Smooth muscle cell (in vitro differentiated cells): ENCODE data around the gene BCLAF3. TPM values are rescaled to one million over a fixed set of nuclear protein-coding genes. Genes with fewer than 3 reads are reported as not detected.

Source experiments
- DNase-seq: peaks from one replicate; lab custom pipeline; 2025; ENCODE audit not compliant: unreplicated experiment; lab: John Stamatoyannopoulos, UW
- H2AFZ ChIP-seq: fragments of 200-600 bp; sonication (generic); 2 replicates; pipeline ENCODE4 v1.6.0; 2016; ENCODE audit warnings: antibody characterized with exemption, low read depth, mild to moderate bottlenecking
- H3F3A ChIP-seq: fragments of 200-600 bp; sonication (generic); 2 replicates; pipeline ENCODE4 v1.6.0; 2017; ENCODE audit warnings: antibody characterized with exemption, low read depth
- H3K27ac ChIP-seq: fragments of 200-600 bp; sonication (generic); 2 replicates; pipeline ENCODE4 v1.5.1; 2016; ENCODE audit warnings: low read depth, mild to moderate bottlenecking
- H3K27me3 ChIP-seq: fragments of 200-600 bp; sonication (generic); 2 replicates; pipeline ENCODE4 v1.6.1; 2016; ENCODE audit warnings: low read depth, mild to moderate bottlenecking
- H3K36me3 ChIP-seq: fragments of 200-600 bp; sonication (generic); 2 replicates; pipeline ENCODE4 v1.5.1; 2016; ENCODE audit warnings: low read depth
- H3K4me1 ChIP-seq: fragments of 200-600 bp; sonication (generic); 2 replicates; pipeline ENCODE4 v1.5.1; 2016; ENCODE audit warnings: low read depth
- H3K4me2 ChIP-seq: fragments of 200-600 bp; sonication (generic); 2 replicates; pipeline ENCODE4 v1.6.0; 2016; ENCODE audit warnings: mild to moderate bottlenecking
- H3K4me3 ChIP-seq: fragments of 200-600 bp; sonication (generic); 2 replicates; pipeline ENCODE4 v1.5.1; 2016; ENCODE audit warnings: mild to moderate bottlenecking
- H3K79me2 ChIP-seq: fragments of 200-600 bp; sonication (generic); 2 replicates; pipeline ENCODE4 v1.6.0; 2016; ENCODE audit warnings: low read depth, mild to moderate bottlenecking
- H3K9ac ChIP-seq: fragments of 200-600 bp; sonication (generic); 2 replicates; pipeline ENCODE4 v1.6.0; 2016; ENCODE audit warnings: low read depth
- H3K9me3 ChIP-seq: fragments of 200-600 bp; sonication (generic); replicated peaks from 2 replicates; pipeline ENCODE4 v1.5.1; 2016; ENCODE audit warnings: low read depth
- H4K20me1 ChIP-seq: fragments of 200-600 bp; sonication (generic); 2 replicates; pipeline ENCODE4 v1.6.0; 2016; ENCODE audit warnings: low read depth
- CTCF ChIP-seq: fragments of 200-600 bp; sonication (generic); IDR thresholded peaks from 2 replicates; pipeline ENCODE4 v1.5.1; 2017; ENCODE audit warnings: borderline replicate concordance, mild to moderate bottlenecking, antibody characterized with exemption; ENCODE audit not compliant: insufficient read depth, poor library complexity, severe bottlenecking
- WGBS: methylation state at CpG from one replicate; pipeline ENCODE4 v1.1.7; 2016; ENCODE audit warnings: low lambda C conversion rate; 5-methylcytosine and 5-hydroxymethylcytosine counted together
- polyA plus RNA-seq: library from polyadenylated mRNA; unstranded; fragments of >200 nt; fragmentation: Nextera tagmentation; extraction: Ambion mirVana; gene quantifications from 2 replicates; pipeline ENCODE4 v1.2.1, GENCODE V29; 2016
- total RNA-seq: library from RNA; depleted of rRNA; stranded (reverse); fragments of >200 nt; gene quantifications from 2 replicates; pipeline ENCODE4 v1.2.3, GENCODE V29; 2014

Gene BCLAF3
- total and polyA plus RNA-seq, 2 experiments from 2014 or later: 1.7 to 5.0 TPM

GRCh38 chrX:19990151-19990555, 708 bp downstream of the BCLAF3 start:
- no peaks in the 10 kb centered on the region for H3K4me1 ChIP-seq
- peak overlapping the region; percentile 64 for H3K4me3 ChIP-seq
- no peak for DNase-seq
- H3K36me3 ChIP-seq: no peaks in the 10 kb centered on the region
- H3K79me2 ChIP-seq: peaks cover 3% of the 10 kb centered on the region
- H3K9me3 ChIP-seq: no peaks in the 10 kb centered on the region
- no peaks in the 10 kb centered on the region for H3K27me3 ChIP-seq
- no peak overlapping the region for H2AFZ ChIP-seq
- H3K9ac ChIP-seq: peak overlapping the region; percentile 6
- H4K20me1 ChIP-seq: no peaks in the 10 kb centered on the region
- H3K27ac ChIP-seq: no peak overlapping the region
- H3K4me2 ChIP-seq: peak overlapping the region; percentile 86
- no peaks in the 10 kb centered on the region for H3F3A ChIP-seq
- TF ChIP-seq CTCF: no peak
- 35% methylated on average over 24 of the region's 25 CpGs for WGBS

GRCh38 chrX:19987856-19988255, 3.0 kb downstream of the BCLAF3 start:
- WGBS: 72% methylated on average over 5 of the region's 5 CpGs
- no peaks in the 10 kb centered on the region for H3F3A ChIP-seq
- H3K9me3 ChIP-seq: no peaks in the 10 kb centered on the region
- H4K20me1 ChIP-seq: no peaks in the 10 kb centered on the region
- peaks cover 3% of the 10 kb centered on the region for H3K79me2 ChIP-seq
- no peak overlapping the region for H3K4me2 ChIP-seq
- no peak overlapping the region for H3K9ac ChIP-seq
- H3K4me1 ChIP-seq: no peaks in the 10 kb centered on the region
- no peaks in the 10 kb centered on the region for H3K36me3 ChIP-seq
- DNase-seq: no peak
- no peak for TF ChIP-seq CTCF
- no peaks in the 10 kb centered on the region for H3K27me3 ChIP-seq
- no peak overlapping the region for H3K27ac ChIP-seq
- H3K4me3 ChIP-seq: no peak overlapping the region
- no peak overlapping the region for H2AFZ ChIP-seq

- WGBS: 73% methylated on average over 3 of the region's 3 CpGs
- no peak for DNase-seq
- Histone ChIP-seq H3K27me3 (no peaks in the 10 kb centered on the region), H3K27ac (no peak overlapping the region), H3K79me2 (peaks cover 3% of the 10 kb centered on the region), H3K4me2 (no peak overlapping the region), H4K20me1 (no peaks in the 10 kb centered on the region), H2AFZ (no peak overlapping the region), H3K9me3 (no peaks in the 10 kb centered on the region), H3K4me3 (no peak overlapping the region), H3K9ac (no peak overlapping the region), H3K36me3 (no peaks in the 10 kb centered on the region), H3F3A (no peaks in the 10 kb centered on the region), H3K4me1 (no peaks in the 10 kb centered on the region)
- no peak for TF ChIP-seq CTCF
These were observed 4.3 kb downstream of the BCLAF3 start for GRCh38 chrX:19986531-19986930.

GRCh38 chrX:19981947-19982346, 8.9 kb downstream of the BCLAF3 start:
- no peak overlapping the region for H3K27ac ChIP-seq
- H3K4me1 ChIP-seq: no peaks in the 10 kb centered on the region
- no peak overlapping the region for H2AFZ ChIP-seq
- no peak overlapping the region for H3K4me2 ChIP-seq
- H3F3A ChIP-seq: no peaks in the 10 kb centered on the region
- no peak overlapping the region for H3K9ac ChIP-seq
- no peaks in the 10 kb centered on the region for H3K36me3 ChIP-seq
- no peak overlapping the region for H3K4me3 ChIP-seq
- 48% methylated on average over 2 of the region's 2 CpGs for WGBS
- H4K20me1 ChIP-seq: no peaks in the 10 kb centered on the region
- no peak for TF ChIP-seq CTCF
- DNase-seq: no peak
- no peaks in the 10 kb centered on the region for H3K27me3 ChIP-seq
- peaks cover 5% of the 10 kb centered on the region for H3K9me3 ChIP-seq
- no peaks in the 10 kb centered on the region for H3K79me2 ChIP-seq
